Stimulated activated naive CD4-positive, alpha-beta T cell treated with Interleukin-2 at 50 U/mL for 16 hours (primary cell): ENCODE data around the gene LRRFIP2.
"Not testable (repeated sequence)": the region's sequence is repeated elsewhere in the genome, so short reads cannot be mapped to it uniquely, and the experiment has no call there.

ENCODE experiments used
- DNase-seq: peaks from one replicate; lab custom pipeline; 2025; lab: John Stamatoyannopoulos, UW

LRRFIP2 gene

DNA sequence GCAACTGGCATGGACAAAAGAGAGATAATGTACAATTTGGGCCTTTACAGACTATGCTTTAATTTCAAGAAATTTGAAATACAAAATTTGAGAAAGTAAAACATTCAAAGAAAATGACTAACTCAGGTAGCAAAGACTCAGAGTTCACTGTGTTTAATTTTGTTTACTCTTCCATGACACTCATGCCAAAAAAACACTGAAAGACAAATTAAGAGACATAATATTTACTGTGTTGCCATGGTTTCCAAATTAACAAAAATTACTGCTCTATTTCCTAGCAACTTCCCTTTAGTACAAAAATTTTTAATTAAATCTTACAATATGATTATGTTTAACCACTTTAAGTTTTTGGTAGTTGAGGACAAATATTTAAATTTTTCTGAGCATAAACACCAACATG is 29.6 kb downstream of the LRRFIP2 start:
- DNase-seq = no peak

DNA sequence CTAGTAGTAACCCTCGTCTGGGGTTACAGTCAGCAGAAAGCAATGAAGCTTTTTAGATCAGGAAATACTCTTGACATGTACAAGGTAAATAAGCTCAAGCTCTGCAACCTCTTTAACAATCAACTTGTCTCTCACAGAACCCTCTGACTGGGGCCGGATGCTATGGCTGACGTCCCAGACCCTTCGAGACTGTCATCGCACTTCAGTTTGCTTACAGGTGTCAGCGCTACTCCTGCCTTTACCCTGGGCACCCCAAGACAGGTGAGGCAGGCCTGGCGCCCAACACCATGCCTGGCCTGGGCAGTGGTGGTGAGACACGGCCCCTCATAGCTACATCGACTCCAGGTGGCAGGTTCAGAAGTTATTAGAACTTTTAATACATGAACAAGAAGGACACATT is 30.6 kb downstream of the LRRFIP2 start:
- DNase-seq = no peak

DNA sequence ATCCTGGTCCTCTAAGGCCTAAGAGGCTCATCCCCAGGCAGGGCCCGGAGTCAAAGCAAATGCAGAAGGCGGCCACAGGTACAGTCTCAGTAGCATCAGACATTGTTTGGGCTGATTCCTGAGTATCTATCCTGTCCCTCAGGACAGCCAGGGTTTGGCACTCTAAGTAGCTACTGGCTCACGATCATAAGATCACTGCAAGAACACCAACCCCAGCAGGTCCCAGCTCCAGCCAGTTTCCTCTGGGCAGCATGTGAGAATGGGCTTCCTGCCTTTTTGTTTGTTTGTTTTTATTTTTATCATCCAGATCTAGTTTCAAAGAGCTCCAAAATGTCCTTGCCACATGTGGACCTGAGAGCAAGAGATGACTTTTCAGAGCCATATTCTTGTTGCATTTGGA is 32.7 kb downstream of the LRRFIP2 start:
- no peak for DNase-seq

DNA sequence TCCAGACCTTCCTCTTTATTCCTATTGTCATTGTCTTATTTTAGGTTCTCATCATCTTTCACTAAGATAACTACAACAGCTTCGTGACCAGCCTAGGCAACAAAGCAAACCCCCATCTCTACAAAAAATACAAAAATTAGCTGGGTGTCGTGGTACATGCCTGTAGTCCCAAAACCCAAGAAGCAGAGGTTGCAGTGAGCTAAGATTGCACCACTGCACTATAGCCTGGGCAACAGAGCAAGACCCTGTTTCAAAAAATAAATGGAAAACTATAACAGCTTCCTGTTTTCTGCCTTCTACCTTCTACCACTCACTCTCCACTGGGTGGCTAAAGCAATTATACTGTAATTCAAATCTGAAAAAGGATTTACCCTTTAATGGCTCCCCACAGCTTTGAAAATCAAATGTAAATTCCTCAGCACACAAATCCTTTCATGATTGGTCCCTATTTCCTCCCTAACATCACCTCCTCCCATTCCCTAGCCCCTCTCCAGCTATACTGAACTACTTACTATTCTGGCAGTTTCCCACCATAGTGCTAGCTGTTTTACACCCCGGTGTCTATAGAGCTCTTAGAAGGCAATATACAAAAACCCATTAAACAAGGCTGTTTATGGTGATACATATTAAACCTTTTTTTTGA is 33.4 kb downstream of the LRRFIP2 start:
- DNase-seq = no peak

DNA sequence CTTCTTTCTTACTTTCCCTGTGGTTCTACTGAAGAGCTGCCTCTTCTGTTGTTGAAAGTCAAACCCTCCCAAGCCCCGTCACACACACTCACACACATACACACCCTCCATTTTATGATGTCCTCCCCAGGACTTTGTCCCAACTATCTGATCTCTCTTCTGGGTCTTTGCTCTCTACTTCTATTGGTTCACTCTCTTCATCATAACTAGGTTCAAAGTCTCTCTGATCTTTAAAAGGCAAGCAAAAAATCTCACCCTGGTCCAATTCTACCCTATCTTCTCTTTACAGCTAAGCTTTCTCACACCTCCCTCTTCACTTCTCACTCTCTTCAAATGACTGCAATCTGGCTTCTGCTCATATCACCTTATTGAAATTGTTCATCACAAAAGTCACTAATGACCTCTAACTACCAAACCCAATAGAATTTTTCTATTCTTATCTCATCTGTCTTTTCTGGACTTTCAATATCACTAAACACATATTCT is 34.8 kb downstream of the LRRFIP2 start:
- no peak for DNase-seq

DNA sequence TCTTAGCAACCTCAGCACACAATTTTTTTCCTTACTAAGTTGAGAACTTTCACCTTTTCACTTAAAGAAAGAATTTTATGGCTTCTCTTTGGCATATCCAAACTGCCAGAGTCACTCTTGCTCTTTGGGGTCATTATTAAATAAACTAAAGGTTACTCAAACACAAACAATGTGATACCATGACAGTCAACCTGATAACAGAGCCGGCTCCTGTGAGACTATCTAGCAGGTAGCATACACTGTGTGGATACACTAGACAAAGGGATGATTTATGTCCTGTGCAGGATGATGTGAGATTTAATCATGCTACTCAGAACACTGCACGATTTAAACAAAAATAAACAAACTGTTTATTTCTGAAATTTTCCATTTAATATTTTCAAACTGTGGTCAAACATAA is 35.6 kb downstream of the LRRFIP2 start:
- DNase-seq = no peak

DNA sequence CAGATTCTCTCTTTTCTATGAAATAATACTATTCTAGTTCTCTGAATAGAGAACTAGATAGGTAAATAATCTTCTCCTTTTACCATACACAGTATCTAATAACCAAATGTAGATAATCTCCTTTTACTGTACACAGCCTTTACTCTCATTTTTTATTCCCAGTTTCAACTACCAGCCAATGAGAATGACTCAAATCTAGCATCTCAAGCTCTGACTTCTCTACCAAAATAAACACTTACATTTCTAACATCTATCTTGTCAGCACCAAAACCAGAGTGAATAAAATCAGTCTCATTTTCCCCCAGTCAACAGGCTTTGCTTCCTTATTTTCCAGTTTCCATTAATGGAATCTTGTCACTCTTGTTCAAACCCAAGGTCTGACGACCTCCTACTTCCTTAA is 36.9 kb downstream of the LRRFIP2 start:
- no peak for DNase-seq

DNA sequence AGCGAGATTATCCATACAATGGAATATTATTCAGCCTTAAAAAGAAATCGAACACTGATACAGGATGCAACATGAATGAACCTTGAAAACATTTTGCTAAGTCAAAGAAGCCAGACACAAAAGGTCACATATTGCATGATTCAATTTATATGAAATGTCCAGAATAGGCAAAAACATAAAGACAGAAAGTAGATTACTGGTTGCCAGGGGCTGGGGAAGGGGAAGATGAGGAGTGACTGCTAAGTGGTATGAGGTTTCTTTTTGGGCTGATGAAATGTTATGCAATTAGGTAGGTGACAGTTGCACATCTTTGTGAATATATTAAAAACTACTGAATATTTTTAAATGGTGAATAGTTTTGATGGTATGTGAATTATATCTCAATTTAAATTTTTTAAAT is 38.3 kb downstream of the LRRFIP2 start:
- DNase-seq = no peak

DNA sequence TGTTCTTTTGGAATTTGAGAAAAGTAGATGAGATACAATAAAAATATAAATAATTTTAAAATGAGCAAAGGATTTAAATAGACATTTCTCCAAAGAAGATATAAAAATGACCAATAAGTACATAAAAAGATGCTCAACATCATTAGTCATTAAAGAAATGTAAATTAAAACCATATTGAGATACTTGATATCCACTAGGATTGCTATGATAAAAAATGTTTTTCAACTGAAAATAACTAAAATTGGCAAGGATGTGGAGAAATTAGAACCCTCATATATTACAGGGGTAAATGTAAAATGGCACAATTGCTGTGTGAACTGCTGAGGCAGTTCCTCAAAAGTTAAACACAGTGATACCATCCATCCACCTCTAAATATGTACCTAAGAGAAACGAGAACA is 38.8 kb downstream of the LRRFIP2 start:
- DNase-seq = no peak

DNA sequence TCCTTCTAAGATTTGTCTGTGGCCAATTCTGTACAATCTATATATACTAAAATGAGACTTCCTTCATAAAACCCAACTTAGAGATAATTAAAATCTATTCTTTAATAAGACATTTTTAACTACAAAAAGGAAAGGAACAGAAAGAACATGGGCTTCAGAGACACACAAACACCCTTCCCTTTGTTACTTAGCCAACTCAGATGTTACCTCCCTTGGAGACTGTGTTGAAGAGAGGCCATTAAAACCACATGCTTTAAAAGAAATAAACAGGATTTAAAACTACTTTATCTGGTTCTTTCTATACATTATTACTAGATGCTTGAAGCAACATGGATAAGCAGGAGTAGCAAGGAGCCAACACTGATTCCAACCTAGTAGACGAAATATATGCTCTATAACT is 42.0 kb downstream of the LRRFIP2 start:
- DNase-seq = no peak

DNA sequence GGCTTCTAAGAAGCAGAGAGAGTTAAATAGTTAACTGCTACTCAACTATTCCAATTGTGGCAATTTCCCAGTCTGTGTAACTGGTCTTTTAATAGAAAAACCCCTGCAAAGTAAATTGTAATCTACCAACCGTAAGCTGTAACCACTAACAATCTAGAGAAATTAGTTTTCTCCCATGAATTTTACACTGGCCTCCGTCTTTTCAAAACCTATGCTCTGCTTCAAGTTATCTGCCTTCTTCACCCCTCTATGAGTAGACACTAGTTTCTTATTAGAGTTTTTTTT is 42.6 kb downstream of the LRRFIP2 start:
- no peak for DNase-seq

DNA sequence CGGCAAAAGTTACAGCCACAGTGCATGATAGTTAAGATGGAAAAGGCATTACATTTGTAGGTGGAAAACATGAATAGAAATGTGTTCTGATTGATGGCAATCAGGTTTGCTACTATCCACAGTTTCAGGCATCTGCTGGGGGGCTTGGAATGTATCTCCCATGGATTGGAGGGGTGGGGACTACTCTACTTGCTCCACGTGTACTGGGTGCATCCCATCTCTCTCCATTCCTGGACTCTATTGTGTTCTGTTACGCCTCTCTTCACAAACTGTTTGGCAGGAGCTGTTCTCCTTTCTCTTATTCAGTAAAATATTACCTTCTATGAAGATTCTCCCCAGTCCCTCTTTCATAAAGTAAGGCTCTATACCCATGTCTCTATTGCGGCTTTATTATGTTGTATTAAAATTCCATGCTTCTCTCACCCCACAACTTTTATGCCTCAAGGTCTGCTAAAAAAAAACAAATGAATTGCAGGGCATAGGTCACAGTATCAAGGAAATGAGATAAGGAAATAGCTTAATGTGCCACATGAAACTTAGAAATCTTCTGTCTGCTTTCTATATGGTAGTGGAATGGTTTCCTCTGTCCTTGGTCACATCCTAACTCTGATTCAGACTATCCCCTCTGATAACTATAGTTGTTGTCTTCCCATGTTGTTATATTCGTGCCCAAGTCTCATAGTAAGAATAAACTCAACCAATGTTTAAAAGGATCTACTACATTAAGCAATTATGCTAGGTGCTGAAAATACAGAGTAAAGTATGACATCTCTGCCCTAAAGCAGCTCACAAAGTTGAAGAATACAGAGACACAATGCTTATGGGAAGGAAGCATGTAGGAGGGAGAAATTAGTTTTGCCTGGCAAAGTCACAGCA is 43.2 kb downstream of the LRRFIP2 start:
- no peak for DNase-seq

DNA sequence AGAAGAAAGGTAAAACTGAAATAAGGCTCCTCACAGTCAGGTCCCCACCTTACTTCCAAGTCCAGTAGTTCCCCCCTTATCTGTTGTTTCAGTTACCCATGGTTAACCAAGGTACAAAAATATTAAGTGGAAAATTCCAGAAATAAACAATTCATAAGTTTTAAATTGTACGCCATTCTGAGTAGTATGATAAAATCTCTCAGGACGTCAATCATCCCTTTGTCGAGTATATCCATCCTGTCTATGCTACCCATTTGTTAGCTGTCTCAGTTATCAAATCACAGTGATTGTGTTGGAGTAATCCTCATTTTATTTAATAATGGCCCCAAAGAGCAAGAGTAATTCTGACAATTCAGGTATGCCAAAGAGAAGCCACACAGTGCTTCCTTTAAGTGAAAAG is 43.9 kb downstream of the LRRFIP2 start:
- DNase-seq = no peak

DNA sequence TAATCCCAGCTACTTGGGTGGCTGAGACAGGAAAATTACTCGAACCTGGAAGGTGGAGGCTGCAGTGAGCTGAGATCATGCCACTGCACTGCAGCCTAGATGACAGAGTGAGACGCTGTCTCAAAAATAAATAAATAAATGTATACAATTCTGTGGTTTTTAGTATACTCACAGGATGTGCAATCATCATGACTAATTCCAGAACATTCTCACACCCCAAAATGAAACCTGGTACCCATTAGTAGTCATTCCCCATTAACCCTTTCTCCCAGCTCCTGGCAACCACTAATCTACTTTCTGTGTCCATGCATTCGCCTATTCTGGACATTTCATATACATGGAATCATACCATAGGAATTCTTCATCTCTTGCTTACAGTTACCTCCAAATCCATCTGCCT is 44.5 kb downstream of the LRRFIP2 start:
- DNase-seq = no peak

DNA sequence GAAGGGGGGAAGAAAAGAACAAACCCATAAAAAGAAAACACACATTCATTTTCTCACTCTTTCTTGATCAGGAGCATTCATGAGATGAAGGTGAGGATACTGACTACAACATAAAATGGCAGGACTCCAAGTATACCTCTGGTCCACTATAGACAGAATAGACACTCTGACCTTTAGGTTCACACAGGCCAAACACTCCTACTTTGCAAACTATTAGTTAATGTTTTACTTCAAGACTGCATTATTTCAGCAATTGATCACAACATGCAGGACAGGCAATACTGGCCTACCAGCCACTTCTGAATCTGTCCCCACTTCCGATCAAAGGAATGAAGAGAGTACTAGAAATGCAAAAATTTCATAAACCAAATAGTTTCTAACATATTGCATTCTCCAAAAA is 47.0 kb downstream of the LRRFIP2 start:
- no peak for DNase-seq

DNA sequence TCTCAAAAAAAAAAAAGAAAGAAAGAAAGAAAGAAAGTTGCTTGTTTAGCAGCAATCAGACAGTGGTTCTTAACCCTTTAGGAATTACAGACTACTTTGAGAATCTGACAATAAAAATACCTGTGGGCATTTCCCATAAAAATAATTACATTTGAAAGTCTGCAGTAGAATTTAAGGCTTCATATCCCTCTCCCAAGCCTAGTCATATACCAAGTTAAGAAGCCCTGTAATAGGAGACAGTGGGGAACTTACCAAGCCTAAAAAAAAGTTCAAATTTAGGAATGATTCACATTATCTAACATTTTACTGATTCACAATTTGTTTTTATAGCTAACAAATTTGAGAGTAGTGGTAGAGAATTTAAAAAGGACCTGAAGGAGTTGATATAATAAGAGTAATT is 47.5 kb downstream of the LRRFIP2 start:
- no peak for DNase-seq

DNA sequence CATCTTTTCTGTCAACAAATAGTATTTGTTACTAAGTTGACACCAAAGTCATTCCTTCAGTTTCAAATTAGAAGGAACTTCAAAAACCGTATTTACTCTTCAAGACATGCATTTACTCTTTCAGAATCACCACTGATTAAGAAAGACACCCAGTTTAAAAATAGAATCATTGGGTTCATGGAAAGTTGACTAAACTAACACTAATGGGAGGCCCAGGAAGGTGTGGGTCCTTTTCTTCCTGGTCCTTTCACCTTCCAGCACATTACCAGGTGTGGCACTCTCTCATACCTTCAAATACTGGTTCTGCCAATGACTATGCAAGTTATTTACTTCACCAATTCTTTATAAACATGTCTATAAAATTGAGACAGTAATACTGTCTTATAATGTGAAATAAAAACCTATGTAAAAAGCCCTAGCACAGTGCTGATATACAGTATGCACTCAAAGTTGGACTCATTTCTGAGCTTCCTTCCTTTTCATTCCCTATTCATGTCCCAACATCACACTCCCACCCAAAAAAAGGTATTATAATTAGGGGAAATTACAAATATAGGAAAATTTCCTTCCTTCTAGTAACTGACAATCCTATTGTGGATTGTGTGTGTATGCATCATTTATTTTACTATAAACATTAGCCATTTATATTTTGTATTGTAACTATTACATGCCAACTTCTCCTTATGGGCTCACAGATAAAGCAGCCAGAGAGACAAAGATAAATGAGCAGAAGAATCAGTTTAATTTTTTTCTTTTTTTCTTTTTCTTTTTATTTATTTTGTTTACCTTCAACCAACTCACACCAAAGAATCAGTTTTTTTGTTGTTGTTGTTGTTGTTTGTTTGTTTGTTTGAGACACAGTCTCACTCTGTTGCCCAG is 48.9 kb downstream of the LRRFIP2 start:
- no peak for DNase-seq

DNA sequence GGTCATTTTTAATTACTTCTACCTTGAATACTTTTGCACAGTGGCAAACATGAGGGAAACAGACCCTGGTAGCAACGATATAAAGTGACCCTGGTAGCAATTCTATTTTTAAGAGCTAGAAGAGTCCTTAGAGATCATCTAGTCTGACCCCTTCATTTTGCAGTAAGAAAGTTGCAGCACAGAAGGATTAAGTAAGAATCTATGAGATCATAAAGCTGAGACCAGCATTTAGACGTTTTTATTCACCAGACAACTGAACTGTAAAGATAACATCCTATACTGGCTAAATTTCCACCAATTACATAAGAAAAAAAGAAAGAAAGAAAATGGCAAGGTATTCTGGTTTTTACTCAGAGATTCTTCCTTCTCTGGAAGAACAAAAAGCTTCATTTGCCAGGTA is 49.9 kb downstream of the LRRFIP2 start:
- no peak for DNase-seq

DNA sequence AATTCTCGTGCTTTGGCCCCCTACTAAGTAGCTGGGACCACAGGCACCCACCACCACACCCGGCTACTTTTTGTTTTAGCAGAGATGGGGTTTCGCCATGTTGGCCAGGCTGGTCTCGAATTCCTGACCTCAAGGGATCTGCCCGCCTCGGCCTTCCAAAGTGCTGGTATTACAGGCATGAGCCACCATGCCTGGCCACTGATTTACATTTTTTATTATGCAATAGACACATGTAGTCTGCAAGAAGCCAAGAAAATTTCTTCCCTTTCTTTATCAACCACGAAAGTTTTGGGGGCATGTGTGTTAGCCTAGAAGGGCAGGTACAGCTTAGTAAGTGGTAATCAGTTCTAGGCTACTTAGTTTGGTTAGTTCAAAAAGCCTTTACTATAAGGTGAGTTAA is 51.1 kb downstream of the LRRFIP2 start:
- DNase-seq = no peak

DNA sequence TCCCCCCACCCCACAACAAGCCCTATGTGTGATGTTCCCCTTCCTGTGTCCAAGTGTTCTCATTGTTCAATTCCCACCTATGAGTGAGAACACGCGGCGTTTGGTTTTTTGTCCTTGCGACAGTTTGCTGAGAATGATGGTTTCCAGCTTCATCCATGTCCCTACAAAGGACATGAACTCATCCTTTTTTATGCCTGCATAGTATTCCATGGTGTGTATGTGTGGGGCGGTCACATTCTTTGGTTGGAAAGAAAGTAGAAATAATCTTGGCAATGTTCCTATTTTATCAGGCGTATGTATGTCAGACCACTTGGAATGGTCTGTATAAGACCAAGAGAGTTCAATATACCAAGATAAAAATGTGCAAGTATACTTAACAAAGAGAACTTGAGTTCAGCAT is 52.3 kb downstream of the LRRFIP2 start:
- not testable (repeated sequence) for DNase-seq

DNA sequence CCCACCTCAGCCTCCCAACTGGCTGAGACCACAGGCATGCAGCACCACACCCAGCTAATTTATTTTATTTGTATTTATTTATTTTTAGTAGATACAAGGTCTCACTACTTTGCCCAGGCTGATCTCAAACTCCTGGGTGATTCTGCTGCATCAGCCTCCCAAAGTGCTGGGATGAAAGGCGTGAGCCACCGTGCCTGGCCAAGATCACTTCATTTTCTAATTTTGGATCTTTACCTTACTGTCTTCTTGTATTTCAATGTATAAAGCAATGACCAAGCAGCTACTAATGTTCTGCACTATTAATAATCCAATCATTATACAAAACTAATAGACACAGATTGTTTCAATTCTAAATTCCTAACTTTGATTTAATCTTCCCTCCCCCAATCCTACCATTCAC is 56.2 kb downstream of the LRRFIP2 start:
- no peak for DNase-seq

DNA sequence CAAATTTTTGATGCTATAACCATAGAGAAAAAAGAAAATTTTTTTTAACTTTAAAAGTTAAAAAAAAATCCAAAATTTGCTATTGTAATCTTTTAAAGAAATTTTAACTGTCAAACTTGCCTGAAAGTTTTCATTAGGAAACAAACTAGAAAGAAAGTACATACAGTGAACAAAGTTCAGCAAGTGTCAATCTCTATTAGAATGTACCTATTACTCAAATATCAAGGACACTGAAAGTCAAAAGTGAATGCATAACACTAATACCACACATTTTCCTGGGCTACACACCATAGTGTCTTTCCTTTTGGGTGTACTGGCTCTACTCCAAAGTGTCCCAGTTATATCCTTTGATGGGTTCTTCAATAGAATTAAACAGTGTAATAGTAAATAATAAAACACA is 56.8 kb downstream of the LRRFIP2 start:
- no peak for DNase-seq

DNA sequence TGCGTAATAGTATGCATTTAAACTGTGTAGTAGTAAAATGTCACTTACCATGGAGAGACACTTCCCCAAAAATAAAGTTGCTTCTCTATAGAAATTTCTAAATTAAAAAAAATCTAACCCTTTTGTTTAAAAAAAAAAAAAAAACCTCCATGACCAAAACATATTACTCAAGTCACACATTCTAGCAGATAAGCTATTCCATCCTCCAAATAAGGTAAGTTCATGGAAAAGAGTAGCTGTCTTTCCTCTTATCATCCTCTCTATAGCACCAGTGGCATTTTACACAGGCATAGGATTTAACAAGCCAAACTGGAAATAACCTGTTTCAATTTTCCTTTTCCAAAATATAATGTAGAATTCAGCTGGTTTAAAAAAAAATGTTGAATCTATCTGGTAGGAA is 57.4 kb downstream of the LRRFIP2 start:
- no peak for DNase-seq
